ENCODE measurements around the gene FNBP1.
"Not testable (repeated sequence)": the region's sequence is repeated elsewhere in the genome, so short reads cannot be mapped to it uniquely, and the experiment has no call there.

Gene FNBP1

DNA sequence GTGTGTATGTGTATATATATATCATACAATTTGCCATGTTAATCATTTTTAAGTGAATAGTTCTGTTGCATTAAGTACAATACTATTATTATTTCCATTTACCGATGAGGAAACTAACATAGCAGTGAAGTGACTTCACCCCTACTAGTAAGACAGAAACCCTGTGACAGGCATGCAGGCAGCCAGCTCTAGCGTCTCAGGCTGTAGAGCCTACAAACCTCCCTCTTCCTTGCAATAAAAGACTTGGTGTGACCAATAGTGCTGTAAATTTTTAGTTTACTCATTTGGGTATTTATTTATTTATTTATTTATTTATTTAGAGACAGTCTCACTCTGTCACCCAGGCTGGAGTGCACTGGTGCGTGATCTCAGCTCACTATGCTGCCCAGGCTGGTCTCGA lies 24.7 kb downstream of the FNBP1 start:
- Histone ChIP-seq H3F3A (ENCODE audit: insufficient read depth) (peaks cover 45% of the 10 kb centered on the region), H3K36me3 (ENCODE audit: low read length) (peaks cover 4% of the 10 kb centered on the region; the same call in 1 of the 2 replicates), H3K9me3 (ENCODE audit: insufficient read depth, low read length) (no peaks in the 10 kb centered on the region), H3K4me3 (ENCODE audit: insufficient read depth, low read length, poor library complexity, severe bottlenecking) (no peak overlapping the region), H2AFZ (ENCODE audit: low read depth, low read length, severe bottlenecking) (no peak overlapping the region), H3K27me3 (ENCODE audit: low read length) (no peaks in the 10 kb centered on the region), H4K20me1 (ENCODE audit: low read depth, low read length) (peaks cover 26% of the 10 kb centered on the region), H3K9me2 (replicated peaks; ENCODE audit: insufficient read depth, low read length) (no peaks in the 10 kb centered on the region), H3K79me2 (ENCODE audit: insufficient read depth, low read length) (peaks cover 99% of the 10 kb centered on the region), H3K9ac (ENCODE audit: low read length) (no peak overlapping the region), H3K4me2 (ENCODE audit: low read depth, low read length, poor library complexity, severe bottlenecking) (peak overlapping the region; percentile 42), H3K27ac (ENCODE audit: low read depth, low read length) (peak overlapping the region; percentile 58)
- no peak for TF ChIP-seq EZH2phosphoT487 (conservative IDR thresholded peaks at IDR 0.05; ENCODE audit: low read length)
- TF ChIP-seq, protein P1, sequence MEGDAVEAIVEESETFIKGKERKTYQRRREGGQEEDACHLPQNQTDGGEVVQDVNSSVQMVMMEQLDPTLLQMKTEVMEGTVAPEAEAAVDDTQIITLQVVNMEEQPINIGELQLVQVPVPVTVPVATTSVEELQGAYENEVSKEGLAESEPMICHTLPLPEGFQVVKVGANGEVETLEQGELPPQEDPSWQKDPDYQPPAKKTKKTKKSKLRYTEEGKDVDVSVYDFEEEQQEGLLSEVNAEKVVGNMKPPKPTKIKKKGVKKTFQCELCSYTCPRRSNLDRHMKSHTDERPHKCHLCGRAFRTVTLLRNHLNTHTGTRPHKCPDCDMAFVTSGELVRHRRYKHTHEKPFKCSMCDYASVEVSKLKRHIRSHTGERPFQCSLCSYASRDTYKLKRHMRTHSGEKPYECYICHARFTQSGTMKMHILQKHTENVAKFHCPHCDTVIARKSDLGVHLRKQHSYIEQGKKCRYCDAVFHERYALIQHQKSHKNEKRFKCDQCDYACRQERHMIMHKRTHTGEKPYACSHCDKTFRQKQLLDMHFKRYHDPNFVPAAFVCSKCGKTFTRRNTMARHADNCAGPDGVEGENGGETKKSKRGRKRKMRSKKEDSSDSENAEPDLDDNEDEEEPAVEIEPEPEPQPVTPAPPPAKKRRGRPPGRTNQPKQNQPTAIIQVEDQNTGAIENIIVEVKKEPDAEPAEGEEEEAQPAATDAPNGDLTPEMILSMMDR (IDR thresholded peaks at IDR 0.05; ENCODE audit: insufficient read depth, low read length, poor library complexity, severe bottlenecking), result no peak

DNA sequence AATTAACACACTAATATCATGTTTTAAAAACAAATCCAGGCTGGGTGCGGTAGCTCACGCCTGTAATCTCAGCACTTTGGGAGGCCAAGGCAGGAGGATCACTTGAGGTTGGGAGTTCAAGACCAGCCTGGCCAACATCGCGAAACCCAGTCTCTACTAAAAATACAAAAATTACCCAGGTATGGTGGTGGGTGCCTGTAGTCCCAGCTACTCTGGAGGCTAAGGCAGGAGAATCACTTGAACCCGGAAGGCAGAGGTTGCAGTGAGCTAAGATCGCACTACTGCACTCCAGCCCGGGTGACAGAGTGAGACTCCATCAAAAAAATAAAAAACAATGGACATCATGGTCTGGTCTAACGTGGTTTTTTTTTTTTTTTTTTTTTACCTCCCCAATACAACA lies 25.5 kb downstream of the FNBP1 start:
- not testable (repeated sequence) for H3K9me3 ChIP-seq (ENCODE audit: insufficient read depth, low read length); H3K4me2 ChIP-seq (ENCODE audit: low read depth, low read length, poor library complexity, severe bottlenecking); H3K9me2 ChIP-seq (replicated peaks; ENCODE audit: insufficient read depth, low read length); H2AFZ ChIP-seq (ENCODE audit: low read depth, low read length, severe bottlenecking); H3K27me3 ChIP-seq (ENCODE audit: low read length); H3K4me3 ChIP-seq (ENCODE audit: insufficient read depth, low read length, poor library complexity, severe bottlenecking); H3K36me3 ChIP-seq (ENCODE audit: low read length); H3K9ac ChIP-seq (ENCODE audit: low read length)
- Histone ChIP-seq H3K79me2 (ENCODE audit: insufficient read depth, low read length) (peaks cover 99% of the 10 kb centered on the region), H3F3A (ENCODE audit: insufficient read depth) (peaks cover 43% of the 10 kb centered on the region), H4K20me1 (ENCODE audit: low read depth, low read length) (peaks cover 31% of the 10 kb centered on the region), H3K27ac (ENCODE audit: low read depth, low read length) (peak overlapping the region; percentile 27; the same call in 1 of the 2 replicates)

DNA sequence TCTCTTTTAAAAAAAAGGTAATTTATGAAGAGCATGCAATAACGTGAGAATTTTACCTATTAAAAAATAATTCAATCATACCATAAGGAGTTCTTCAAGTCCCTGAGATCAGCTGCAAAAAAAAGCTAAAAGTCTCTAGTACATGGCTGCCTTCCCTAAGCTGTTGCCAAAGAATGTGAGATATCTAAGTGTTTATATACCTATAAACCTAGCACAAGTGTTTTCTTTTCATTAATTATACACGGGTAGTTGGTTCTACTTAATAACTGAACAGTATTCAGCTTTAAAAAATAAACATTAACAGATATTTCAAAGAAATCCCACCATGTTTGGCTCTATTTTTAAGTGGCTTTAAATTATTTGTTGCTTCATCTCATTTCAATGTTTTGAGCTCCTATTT lies 25.9 kb downstream of the FNBP1 start:
- Histone ChIP-seq H2AFZ (ENCODE audit: low read depth, low read length, severe bottlenecking) (no peak overlapping the region), H3K27ac (ENCODE audit: low read depth, low read length) (peak overlapping the region; percentile 27; the same call in 1 of the 2 replicates), H3K9ac (ENCODE audit: low read length) (no peak overlapping the region), H3K4me2 (ENCODE audit: low read depth, low read length, poor library complexity, severe bottlenecking) (no peak overlapping the region), H3K4me3 (ENCODE audit: insufficient read depth, low read length, poor library complexity, severe bottlenecking) (no peak overlapping the region), H3K9me2 (replicated peaks; ENCODE audit: insufficient read depth, low read length) (no peaks in the 10 kb centered on the region), H4K20me1 (ENCODE audit: low read depth, low read length) (peaks cover 33% of the 10 kb centered on the region), H3K27me3 (ENCODE audit: low read length) (no peaks in the 10 kb centered on the region), H3F3A (ENCODE audit: insufficient read depth) (peaks cover 41% of the 10 kb centered on the region), H3K79me2 (ENCODE audit: insufficient read depth, low read length) (peaks cover 99% of the 10 kb centered on the region), H3K36me3 (ENCODE audit: low read length) (peaks cover 4% of the 10 kb centered on the region; the same call in 1 of the 2 replicates), H3K9me3 (ENCODE audit: insufficient read depth, low read length) (no peaks in the 10 kb centered on the region)
- no peak for TF ChIP-seq EZH2phosphoT487 (conservative IDR thresholded peaks at IDR 0.05; ENCODE audit: low read length)
- TF ChIP-seq, protein P1 (IDR thresholded peaks at IDR 0.05; ENCODE audit: insufficient read depth, low read length, poor library complexity, severe bottlenecking), result no peak

DNA sequence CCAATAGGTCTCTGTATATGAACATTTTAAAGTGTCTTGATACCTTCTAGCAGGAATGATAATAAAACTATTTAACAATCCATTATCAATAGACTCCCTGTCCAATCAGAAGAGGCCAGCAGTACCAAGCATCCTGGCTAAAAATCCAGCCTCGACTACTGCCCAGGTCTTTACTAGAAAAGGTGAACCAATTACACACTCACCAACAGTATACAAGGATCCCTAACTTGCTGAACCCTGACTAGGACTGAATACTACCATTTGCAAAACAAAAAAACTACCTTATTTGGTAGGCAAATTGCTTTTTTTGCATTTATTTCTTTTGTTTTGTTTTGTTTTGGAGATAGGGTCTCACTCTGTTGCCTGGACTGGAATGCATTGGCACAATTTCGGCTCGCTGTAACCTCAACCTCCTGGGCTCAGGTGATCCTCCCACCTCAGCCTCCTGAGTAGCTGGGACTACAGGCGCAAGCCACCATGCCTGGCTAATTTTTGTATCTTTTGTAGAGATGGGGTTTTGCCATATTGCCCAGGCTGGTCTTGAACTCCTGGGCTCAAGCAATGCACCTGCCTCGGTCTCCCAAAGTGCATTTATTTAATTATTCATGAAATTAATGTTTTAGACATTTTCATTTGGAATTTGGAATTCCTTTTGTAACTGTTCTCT lies 27.5 kb downstream of the FNBP1 start:
- Histone ChIP-seq H3K4me3 (ENCODE audit: insufficient read depth, low read length, poor library complexity, severe bottlenecking) (no peak overlapping the region), H3K27ac (ENCODE audit: low read depth, low read length) (no peak overlapping the region), H3K36me3 (ENCODE audit: low read length) (peaks cover 4% of the 10 kb centered on the region; the same call in 1 of the 2 replicates), H3F3A (ENCODE audit: insufficient read depth) (peaks cover 40% of the 10 kb centered on the region), H3K4me2 (ENCODE audit: low read depth, low read length, poor library complexity, severe bottlenecking) (peak overlapping the region; percentile 6), H3K79me2 (ENCODE audit: insufficient read depth, low read length) (peaks cover 97% of the 10 kb centered on the region), H3K9me2 (replicated peaks; ENCODE audit: insufficient read depth, low read length) (no peaks in the 10 kb centered on the region), H3K9ac (ENCODE audit: low read length) (no peak overlapping the region), H3K27me3 (ENCODE audit: low read length) (no peaks in the 10 kb centered on the region), H3K9me3 (ENCODE audit: insufficient read depth, low read length) (no peaks in the 10 kb centered on the region), H4K20me1 (ENCODE audit: low read depth, low read length) (peaks cover 38% of the 10 kb centered on the region), H2AFZ (ENCODE audit: low read depth, low read length, severe bottlenecking) (no peak overlapping the region)
- TF ChIP-seq, protein P1 (IDR thresholded peaks at IDR 0.05; ENCODE audit: insufficient read depth, low read length, poor library complexity, severe bottlenecking), result no peak
- no peak for TF ChIP-seq EZH2phosphoT487 (conservative IDR thresholded peaks at IDR 0.05; ENCODE audit: low read length)
